Islet of Langerhans (tissue), 1 donor: ENCODE data around the gene CLIP1.
"Not testable (repeated sequence)": the region's sequence is repeated elsewhere in the genome, so short reads cannot be mapped to it uniquely, and the experiment has no call there.

Source experiments
- FAIRE-seq: peaks from one replicate; lab custom pipeline; 2011; peaks lifted over from hg19 to GRCh38; lab: Jason Lieb, UNC

CLIP1 gene

GRCh38 chr12:122310626-122311333, 111.7 kb downstream of the CLIP1 start:
- peak; percentile 98 for FAIRE-seq

- FAIRE-seq: peak; percentile 60
These were observed 112.8 kb downstream of the CLIP1 start for GRCh38 chr12:122309564-122310121.

DNA sequence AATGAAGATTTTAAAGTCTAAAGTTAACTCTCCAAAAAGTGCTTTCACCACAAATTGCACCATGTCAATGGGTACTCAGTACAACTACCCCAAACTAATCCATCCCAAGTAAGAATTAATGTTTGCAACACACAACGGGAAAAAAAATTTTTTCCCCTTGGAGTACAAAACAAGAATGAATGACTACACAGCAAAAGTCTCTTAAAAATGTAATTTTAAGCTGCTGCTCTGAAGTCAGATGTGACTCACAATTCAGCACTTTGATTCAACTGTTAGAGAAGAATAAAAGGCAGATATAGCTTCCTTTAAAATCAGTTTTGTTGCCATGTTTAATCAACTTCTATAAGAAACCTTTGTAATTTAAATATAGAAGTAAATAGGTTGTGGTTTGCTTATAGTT, 113.7 kb downstream of the CLIP1 start:
- FAIRE-seq: no peak

DNA sequence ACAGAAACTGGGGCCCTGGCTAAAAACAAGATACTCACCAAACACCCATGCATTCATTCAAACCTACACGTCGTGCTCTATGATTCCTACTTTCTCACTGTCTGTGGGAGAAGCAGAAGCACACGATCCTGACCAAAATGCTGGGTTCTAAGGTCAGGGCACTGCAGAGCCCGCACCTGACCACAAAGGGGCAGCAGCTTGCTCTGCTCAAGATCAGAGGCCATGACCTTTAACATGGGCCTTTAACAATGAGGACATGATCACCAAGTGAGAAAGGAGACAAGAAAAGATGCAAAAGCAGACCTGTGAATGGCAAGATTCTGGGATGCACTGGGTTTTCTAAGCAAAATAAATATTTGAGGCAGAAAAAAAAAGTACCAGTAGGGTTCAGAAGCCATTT, 116.1 kb downstream of the CLIP1 start:
- FAIRE-seq: no peak

- FAIRE-seq: no peak
These were observed 117.5 kb downstream of the CLIP1 start for GRCh38 chr12:122304924-122305323.

- no peak for FAIRE-seq
These were observed 119.4 kb downstream of the CLIP1 start for GRCh38 chr12:122303068-122303467.

DNA sequence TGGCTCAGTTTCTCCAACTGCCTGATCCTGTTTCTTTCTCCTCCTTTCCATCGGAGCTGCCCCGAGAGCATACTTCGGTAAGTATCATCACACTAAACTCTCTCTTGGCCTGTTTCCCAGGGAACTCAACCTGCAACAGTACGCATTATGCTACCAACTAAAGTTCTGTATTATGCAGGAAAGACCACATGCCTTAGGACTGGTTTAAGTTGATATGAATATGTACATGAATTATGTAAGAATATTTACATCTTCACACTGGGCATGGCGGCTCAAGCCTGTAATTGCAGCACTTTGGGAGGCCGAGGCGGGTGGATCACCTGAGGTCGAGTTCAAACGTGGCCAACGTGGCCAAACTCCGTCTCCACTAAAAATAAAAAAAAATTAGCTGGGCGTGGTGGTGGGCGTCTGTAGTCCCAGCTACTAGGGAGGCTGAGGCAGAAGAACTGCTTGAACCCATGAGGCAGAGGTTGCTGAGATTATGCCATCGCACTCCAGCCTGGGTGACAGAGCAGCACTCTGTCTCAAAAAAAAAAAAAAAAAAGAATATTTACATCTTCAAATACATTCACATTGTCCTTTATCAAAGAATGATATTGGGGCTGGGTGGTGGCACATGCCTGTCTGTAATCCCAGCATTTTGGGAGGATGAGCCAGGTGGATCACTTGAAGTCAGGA, 124.3 kb downstream of the CLIP1 start:
- FAIRE-seq: no peak

DNA sequence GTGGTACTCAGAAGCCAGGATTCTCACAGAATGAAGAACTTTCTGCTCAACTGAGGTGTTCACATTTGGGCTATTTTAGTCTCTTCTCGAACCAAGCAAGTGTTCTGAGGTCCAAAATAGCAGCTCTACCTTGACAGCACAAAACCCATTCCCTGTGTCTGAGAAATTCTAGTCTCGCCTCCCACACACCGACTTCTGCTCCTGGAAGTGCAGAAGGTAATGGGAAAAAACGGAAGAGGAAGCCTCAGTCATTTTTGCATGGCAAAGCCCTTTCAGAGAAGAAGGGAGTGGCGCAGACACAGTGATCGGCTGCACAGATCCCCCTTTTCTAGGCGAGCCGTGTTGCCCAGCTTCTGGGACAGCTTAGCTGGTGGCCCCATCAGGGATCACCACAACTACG, 125.0 kb downstream of the CLIP1 start:
- no peak for FAIRE-seq

- FAIRE-seq: no peak
These were observed 126.6 kb downstream of the CLIP1 start for GRCh38 chr12:122295877-122296276.

DNA sequence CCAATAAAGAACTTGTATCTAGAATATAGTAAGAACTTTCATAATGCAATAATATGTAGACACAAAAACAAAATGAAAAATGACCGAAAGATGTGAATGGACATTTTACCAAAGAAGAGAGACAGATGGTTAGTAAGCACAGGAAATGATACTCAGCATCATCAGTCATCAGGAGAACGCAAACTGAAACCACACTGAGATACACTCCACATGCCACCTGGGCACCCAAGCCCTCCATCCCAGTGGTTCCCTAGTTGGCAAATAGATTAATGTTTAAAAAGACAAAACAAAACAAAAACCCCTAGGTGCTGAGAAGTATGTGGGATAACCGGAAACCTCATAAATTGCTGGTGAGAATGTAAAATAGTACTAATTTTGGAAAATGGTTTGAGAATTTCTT, 129.4 kb downstream of the CLIP1 start:
- FAIRE-seq: peak; percentile 45

DNA sequence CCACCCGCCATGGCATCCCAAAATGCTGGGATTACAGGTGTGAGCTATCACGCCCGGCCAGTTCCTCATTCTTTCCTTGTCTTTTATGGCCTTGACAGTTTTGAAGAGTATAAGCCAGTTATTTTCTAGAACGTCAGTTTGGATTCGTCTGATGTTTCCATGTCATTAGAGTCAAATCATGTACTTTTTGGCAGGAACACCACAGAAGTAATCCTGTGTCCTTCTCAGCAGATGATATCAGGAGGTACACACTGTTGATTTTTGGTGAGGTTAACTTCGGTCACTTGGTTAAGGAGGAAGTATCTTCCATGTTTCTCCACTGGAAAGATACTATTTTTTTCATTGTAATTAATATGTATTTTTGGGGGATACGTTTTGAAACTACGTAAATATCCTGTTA, 131.0 kb downstream of the CLIP1 start:
- FAIRE-seq: no peak

DNA sequence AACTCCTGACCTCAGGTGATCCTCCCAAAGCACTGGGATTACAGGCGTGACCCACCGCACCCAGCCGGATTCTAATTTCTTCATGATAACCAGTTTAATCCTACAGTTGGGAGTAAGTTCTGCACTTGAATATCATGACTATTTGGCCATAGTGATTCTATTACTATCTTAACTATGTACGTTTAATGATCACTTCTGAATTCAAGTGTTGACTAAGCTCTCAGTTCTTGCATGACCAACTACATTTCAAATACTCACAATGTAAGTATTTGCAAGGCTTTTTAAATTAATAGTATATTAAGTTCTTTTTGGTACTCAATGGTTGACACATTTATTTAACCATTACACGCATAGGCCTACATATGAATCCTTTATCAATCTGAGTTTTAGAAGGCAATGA, 138.8 kb downstream of the CLIP1 start:
- FAIRE-seq: no peak

DNA sequence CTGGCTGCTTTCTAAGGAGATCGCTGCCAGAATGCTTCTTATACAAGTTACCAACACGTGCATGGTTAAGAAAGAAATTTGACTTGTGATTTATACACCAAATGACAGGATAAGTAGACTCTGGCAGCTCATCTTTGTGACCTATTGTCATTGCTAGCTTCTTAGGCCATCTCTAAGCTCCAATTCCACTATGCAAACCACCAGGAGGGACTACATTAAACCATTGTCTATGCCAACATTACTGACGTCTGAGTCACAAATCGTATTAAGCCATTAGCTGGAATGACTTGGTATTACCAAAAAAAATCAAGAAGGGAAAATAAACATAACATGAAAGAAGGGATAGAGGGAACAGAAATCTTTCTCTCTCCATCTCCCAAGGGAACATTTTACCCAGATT, 140.4 kb downstream of the CLIP1 start:
- no peak for FAIRE-seq

DNA sequence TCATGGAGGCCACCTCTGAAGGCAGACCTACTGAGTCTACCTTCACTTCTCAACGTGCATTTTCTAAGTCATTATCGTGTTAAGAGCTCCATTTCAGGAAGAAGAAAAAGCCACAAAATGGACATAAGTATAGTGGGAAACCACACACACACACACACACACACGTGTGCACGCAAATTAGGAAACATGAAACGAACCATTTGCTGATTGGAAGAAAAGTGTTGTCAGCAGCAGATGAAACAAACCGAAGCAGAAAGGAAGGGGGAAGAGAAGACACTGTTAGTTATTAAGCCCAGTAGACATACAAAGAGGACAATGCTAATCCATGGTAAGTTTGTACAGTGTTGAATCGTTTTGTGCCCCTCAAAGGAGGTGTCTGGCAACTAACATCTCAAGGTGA, 146.2 kb downstream of the CLIP1 start:
- FAIRE-seq: no peak

DNA sequence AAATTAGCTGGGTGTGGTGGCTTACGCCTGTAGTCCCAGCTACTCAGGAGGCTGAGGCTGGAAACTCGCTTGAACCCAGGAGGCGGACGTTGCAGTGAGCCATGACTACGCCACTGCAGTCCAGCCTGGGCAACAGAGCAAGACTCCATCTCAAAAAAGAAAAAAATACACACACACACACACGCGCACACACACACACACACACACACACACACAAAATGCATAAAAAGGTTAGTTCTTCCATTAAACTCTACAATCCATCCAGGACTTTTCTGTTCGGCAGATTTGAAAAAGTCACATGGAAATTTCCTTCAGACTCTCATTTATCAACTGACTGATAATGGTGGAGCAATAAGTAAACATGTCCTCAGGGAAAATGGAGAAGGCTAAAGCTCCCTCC, 147.0 kb downstream of the CLIP1 start:
- FAIRE-seq: no peak

DNA sequence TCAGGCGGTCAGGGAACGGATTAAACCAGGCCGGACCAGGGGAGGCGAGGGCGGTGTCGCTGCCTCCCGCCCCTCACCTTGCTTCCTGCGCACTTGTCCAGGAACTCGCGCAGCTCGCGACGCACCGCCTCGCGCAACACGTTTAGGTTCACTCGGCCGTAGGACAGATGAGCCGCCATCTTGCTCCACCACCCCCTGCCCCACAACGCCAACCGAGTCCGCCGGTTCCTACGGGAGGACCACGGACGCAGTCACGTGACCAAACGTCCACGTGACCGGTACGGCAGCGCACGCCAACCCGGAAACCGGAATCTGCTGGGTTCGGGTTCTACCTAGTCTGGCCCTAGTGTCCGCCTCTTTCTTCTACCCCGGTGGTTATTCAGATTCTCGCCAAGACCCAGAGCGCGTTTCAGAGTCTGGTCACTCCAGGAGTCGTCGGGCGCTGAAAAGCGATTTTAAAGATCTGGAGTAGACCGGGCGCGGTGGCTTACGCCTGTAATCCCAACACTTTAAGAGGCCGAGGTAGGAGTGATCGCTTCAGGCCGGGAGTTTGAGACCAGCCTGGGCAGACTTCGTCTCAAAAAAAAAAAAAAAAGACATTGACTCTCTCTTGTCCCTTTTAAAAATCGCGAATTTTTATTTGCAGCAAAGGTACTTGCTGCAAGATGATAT, 156.1 kb downstream of the CLIP1 start, which contains the start of gene VPS33A:
VPS33A (minus strand) TSS at position 265 of the 672 bp plus-strand sequence; CDS start at position 179, 86 bp downstream.
- peak; percentile 9 for FAIRE-seq

- no peak for FAIRE-seq
These were observed 156.6 kb downstream of the CLIP1 start for GRCh38 chr12:122265886-122266229.

GRCh38 chr12:122265476-122265875, 157.0 kb downstream of the CLIP1 start:
- no peak for FAIRE-seq

DNA sequence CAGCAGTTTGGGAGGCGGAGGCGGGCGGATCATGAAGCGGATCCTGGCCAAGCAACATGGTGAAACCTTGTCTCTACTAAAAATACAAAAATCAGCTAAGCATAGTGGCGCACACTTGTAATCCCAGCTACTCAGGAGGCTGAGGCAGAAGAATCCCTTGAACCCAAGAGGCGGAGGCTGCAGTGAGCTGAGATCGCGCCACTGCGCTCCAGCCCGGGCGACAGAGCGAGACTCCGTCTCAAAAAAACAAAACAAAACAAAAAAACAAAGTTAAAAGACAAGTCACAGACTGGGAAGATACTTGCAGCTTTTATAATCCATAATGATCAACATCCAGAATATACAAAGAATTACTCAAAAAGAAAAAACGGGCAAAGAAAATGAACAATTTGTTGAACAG, 161.7 kb downstream of the CLIP1 start:
- not testable (repeated sequence) for FAIRE-seq

DNA sequence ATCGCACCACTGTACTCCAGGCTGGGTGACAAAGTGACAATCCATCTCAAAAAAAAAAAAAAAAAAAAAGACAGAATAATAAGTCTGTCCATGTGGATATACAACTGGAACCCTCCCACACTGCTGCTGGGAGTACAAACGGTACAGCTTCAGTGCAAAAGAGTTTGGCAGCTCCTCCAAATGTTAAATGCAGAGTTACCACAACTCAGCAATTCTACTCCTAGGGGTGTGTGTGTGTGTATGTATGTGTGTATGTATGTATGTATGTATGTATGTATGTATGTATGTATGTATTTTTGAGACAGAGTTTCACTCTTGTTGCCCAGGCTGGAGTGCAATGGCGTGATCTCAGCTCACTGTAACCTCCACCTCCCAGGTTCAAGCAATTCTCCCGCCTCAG, 163.5 kb downstream of the CLIP1 start:
- not testable (repeated sequence) for FAIRE-seq

DNA sequence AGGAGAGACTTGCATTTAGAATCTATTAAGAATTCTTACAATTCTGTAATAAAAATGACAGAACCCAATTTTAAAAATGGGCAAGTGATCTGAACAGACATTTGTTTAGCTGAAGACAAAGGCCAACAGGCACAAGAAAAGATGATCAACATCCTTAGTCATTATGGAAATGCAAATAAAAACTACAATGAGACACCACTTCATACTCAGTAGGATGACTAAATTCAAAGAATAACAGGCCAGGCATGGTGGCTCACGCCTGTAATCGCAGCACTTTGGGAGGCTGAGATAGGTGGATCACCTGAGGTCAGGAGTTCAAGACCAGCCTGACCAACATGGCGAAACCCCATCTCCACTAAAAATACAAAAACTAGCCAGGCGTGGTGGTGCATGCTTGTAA, 164.0 kb downstream of the CLIP1 start:
- not testable (repeated sequence) for FAIRE-seq

- no peak for FAIRE-seq
These were observed 171.9 kb downstream of the CLIP1 start for GRCh38 chr12:122250536-122250935.

DNA sequence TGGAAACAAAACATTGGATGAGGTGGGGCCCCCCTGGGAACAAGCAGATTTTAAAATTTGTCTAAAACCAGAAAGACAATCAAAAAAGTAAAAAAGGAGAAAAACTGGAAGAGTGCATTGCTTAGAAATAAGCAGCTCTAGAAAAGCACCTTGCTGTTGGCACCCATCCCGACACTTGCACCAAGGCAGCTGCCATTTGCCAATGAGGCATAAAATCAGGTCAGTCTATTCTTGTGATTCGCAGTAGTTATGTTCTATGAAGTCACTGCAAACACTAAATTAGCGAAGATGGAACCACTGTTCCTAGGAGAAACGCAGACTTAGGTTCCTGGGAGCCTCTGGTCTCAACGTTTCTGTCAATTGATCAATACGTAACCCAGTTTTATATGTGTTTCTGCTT, 172.4 kb downstream of the CLIP1 start:
- peak; percentile 81 for FAIRE-seq
